Activated gamma-delta T cell (primary cell): Measurements from ENCODE around the gene MRPS2.
"Not testable (repeated sequence)": the region's sequence is repeated elsewhere in the genome, so short reads cannot be mapped to it uniquely, and the experiment has no call there.

Experiments used
- DNase-seq: peaks from one replicate; lab custom pipeline; 2025; lab: John Stamatoyannopoulos, UW

Gene MRPS2

GRCh38 chr9:135531096-135531495, 30.6 kb downstream of the MRPS2 start:
- DNase-seq, result no peak

- no peak for DNase-seq
These were observed 32.6 kb downstream of the MRPS2 start for GRCh38 chr9:135533113-135533512.

DNA sequence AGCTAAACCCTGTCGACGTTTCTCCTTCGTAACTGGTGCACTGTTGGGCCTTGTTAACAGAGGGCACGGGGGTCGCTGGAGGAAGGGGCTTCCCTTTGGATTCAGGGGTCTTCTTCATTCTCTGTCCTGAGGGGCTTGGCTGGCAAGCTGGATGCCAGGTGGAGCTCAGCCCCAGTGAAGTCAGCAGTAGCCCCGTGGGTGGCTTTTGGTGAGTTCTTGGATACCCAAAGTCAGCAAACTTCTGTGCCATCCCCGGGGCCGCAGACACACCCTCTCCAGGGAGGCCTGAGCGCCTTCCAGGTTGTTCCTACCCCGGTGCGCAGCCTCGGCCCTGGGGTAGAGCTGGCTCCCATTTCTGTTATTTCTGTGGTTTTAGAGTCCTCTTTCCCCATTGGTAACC, 33.2 kb downstream of the MRPS2 start:
- no peak for DNase-seq

DNA sequence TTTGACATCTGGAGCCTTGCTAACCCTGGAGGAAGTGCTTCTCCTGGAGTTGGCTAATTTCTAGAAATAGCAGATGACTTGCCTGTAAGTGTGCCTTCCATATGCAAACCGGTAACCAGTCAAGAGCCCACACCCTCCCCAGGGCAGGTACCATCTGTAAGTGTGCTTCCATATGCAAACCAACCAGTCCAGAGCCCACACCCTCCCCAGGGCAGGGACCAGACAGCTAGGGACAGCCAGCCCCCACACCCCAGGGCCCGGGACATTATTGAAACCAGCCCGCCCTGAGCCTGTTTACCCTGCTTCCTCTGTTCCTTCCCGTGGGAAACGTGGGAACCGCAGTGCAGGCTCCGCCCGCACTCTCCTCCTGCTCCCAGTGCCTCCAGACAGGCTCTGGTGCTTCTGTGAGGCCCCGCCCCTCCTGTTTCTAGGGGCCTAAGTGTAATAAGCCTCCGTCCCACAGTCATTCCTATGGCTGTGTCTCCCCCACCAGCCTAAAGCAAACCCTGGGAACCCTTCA, 33.8 kb downstream of the MRPS2 start:
- DNase-seq, result not testable (repeated sequence)

DNA sequence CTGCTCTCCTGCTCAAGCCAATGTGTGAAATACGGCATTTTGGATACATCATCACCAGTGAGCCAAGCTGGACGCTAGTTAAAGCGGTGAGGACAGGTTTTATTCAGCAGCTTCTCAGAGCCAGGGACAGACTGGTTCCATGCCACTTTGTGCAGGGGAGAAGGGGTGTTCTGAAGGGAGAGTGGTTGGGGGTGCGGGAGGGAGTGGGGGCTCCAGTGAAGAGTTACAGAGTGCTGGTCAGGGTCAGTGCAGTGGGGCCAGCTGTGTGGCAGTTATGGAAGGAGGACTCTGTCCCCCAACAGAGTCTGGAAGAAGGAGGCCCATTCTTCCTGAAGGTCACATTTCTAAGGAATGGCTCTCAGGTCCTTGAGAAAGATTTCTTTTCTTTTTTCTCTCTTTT, 34.3 kb downstream of the MRPS2 start:
- not testable (repeated sequence) for DNase-seq

- not testable (repeated sequence) for DNase-seq
These were observed 35.1 kb downstream of the MRPS2 start for GRCh38 chr9:135535631-135536030.

- DNase-seq, result no peak
These were observed 35.7 kb downstream of the MRPS2 start for GRCh38 chr9:135536216-135536615.

DNA sequence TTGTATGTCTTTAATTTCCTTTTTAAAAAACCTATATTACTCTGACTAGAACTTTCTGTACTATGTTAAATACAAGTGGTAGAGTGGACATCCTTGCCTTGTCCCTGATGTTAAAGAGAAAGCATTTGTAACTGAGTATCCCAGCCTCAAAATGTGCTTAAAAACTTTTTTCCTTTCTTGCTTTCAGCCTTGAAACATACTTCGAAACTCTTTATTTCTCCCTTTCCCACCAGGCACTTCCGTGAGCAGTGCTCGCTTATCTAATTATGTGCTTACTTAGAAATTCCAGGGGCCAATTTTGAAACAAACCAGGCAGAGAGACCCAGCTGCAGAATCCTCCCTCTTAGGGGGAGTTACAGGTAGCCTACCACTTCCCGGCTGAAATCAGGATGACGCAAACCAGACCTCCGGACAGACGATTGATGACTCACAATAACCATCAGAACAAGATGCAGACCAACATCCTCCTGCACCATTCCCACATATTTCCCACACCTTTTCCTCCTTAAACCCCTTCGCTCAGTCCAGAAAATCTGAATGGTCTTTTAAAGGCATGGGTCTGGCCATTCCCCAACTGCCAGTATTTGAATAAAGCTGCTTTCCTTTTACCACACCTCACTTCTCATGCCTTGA, 42.9 kb downstream of the MRPS2 start:
- not testable (repeated sequence) for DNase-seq

DNA sequence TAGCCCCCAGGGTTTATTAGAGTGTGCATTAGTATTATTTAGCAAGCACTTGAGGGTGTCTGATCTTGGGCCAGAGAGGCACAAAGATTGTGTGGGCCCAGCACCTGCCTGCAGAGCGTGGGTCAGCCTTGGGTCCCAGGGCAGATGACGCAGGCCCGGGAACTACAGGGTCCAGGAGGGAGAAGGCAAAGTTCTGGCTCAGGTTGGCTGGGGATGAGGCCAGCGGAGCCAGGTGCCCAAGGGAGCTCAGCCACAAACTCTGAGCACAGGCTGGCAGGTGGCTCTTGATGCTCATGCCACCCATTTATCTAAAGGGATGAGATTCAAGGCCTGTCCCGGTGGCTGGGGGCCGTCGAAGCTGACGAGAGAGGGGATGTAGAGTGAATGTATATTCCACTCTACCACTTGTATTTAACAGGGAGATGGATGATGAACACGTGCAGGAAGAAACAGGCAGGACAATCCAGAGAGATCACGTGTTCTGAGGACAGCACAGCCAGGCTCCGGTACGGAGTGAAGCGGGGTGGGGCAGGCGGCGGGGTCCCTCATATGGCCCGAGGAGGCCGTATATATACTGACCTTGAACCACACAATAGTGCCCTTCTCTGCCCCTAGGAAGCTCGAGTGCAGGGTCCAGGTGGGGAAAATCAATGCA, 44.6 kb downstream of the MRPS2 start:
- DNase-seq, result no peak

DNA sequence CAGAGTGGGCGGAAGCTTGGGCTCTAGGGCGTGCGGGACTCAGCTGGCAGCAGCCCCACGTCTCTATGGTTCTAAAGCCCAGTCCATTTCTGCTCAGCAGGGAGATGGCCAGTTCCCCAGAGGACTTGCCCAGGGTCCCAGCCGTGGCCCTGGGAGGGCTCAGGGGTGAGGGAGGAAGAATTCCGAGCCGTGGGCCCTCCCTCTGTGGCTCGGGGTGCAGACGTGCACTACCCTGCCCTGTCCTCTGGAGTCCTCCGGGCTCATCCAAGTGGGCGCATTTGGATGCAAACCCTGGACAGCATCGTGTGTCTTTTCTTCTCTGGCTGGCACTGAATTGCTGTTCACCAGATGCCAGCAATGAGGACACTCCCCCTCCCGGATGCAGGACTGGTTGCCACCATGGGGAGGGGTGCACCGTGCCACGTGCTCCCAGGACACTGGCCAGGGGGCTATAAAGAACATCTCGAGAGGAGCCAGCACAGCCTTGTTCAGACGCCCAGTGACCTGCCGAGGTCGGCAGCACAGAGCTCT, 45.2 kb downstream of the MRPS2 start, which contains the start of gene OBP2A:
OBP2A (plus strand) TSS at position 481 of the 531 bp plus-strand sequence. CDS start 55 bp downstream, outside the sequence.
- DNase-seq, result not testable (repeated sequence)

DNA sequence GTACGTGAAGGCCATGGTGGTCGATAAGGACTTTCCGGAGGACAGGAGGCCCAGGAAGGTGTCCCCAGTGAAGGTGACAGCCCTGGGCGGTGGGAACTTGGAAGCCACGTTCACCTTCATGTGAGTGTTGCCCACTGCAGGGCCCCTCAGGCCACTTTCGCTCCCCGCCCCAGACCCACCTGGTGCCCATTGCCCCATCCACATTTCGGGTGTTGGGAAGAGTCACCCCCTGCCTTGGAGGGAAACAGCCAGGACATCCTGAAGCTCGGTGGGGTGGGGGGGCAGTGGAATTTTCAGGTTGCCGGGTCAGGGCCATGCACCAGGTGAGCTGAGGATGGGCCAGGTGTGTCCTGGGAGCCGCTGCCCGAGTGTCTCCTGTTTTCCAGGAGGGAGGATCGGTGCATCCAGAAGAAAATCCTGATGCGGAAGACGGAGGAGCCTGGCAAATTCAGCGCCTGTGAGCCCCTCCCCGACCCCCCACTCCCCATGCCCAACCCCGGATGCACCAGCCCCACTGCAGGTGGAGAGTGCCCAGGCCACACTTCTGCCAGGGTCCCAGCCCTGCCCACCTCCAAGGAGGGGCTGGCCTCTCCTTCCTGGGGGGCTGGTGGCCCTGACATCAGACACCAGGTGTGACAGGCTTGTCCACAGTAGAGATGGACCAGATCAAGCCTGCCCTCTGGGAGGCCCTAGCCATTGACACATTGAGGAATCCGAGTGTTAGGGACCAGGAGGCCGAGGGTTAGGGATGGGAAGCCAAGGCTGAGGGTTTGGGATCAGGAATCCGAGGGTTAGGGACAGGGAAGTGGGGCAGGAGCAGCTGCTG, 46.5 kb downstream of the MRPS2 start:
- not testable (repeated sequence) for DNase-seq

GRCh38 chr9:135547756-135548736, 47.6 kb downstream of the MRPS2 start:
- DNase-seq, result no peak

- not testable (repeated sequence) for DNase-seq
These were observed 49.2 kb downstream of the MRPS2 start for GRCh38 chr9:135549478-135550343.

DNA sequence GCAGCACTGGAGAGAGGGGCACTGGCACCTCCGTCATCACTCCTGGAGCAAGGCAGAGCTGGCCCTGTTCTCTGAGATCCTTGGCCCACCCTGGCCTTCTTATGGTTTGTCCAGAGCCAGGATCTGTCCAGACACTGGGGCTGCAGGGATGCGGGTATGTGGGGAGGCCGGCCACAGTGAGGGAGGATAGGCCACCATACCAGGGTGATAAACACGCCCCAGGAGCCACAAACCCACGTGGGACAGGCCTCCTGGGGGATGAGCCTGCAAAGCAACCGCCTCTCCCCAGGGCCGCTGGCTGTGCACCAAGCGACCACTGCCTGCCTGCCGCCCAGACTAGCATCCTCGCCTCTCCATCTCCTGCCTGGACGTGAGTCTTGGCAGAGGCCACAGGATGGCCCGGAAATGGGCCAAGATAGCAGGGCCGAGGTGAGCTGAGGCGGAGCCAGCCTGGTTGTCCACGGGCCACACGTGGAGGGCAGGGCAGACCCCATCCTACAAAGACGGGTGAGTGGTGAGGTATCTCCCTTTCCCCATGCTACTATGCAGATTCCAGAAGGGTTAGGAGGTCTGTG, 49.9 kb downstream of the MRPS2 start:
- no peak for DNase-seq

GRCh38 chr9:135551031-135551430, 50.5 kb downstream of the MRPS2 start:
- DNase-seq, result no peak

DNA sequence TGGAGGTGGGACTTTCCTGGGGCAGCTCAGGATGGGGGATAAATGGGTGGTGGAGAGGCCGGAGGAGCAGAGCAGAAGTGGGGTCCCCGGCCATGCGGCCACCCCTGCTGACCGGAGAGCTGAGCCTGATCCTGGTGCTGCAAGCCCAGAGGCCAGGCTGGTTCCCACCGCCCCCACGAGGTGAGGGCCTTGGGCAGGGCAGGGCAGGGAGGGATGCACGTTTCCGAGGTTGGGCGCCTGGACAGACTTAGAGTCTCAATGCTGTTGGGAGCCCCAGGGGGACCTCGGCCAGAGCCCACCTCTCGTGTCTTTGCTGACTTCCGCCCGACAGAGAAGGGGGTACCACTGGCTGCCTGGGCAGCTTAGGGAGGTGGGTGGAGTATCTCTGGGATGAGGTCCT, 51.0 kb downstream of the MRPS2 start:
- no peak for DNase-seq

GRCh38 chr9:135552021-135552697, 51.7 kb downstream of the MRPS2 start:
- DNase-seq, result no peak

DNA sequence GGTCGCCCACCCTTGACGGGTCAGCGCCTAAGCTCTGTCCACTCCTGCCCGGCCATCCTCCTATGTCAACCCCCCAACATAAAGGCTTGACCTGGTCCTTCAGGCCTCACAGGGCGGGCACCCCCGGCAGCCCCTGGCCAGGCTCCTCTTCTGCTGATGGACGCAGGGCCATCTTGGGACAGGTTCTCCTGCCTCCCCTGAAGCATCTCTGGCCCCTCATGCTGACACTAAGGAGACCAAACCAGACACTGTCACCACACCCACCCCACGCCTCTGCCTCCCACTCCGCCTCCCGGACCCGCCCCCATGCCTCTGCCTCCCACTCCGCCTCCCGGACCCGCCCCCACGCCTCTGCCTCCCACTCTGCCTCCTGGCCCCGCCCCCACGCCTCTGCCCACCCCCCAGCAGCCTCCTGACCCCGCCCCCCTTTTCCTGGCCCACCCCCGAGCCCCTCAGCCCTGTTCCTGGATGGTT, 52.3 kb downstream of the MRPS2 start:
- no peak for DNase-seq
